Fibroblast of mammary gland (primary cell): ENCODE measurements around the gene TCF23.

ENCODE experiments used
- DNase-seq: peaks from one replicate; pipeline ENCODE4 v3.0.0-alpha.2; 2010; ENCODE audit warnings: low read depth
- H3K4me3 ChIP-seq: 2 replicates; pipeline ENCODE4 v1.5.1; 2011; ENCODE audit warnings: low read depth, mild to moderate bottlenecking, low read length, moderate library complexity; ENCODE audit not compliant: control insufficient read depth
- TF ChIP-seq, protein P1 (sequence below): conservative IDR thresholded peaks from 2 replicates; pipeline ENCODE4 v1.5.1; 2011; ENCODE audit warnings: low read depth, low read length, inconsistent platforms; ENCODE audit not compliant: control insufficient read depth, insufficient read depth

TCF23 gene

GRCh38 chr2:27136751-27137150, 12.1 kb upstream of the TCF23 start:
- no peak overlapping the region for H3K4me3 ChIP-seq
- no peak for DNase-seq
- TF ChIP-seq, protein P1, sequence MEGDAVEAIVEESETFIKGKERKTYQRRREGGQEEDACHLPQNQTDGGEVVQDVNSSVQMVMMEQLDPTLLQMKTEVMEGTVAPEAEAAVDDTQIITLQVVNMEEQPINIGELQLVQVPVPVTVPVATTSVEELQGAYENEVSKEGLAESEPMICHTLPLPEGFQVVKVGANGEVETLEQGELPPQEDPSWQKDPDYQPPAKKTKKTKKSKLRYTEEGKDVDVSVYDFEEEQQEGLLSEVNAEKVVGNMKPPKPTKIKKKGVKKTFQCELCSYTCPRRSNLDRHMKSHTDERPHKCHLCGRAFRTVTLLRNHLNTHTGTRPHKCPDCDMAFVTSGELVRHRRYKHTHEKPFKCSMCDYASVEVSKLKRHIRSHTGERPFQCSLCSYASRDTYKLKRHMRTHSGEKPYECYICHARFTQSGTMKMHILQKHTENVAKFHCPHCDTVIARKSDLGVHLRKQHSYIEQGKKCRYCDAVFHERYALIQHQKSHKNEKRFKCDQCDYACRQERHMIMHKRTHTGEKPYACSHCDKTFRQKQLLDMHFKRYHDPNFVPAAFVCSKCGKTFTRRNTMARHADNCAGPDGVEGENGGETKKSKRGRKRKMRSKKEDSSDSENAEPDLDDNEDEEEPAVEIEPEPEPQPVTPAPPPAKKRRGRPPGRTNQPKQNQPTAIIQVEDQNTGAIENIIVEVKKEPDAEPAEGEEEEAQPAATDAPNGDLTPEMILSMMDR = no peak

DNA sequence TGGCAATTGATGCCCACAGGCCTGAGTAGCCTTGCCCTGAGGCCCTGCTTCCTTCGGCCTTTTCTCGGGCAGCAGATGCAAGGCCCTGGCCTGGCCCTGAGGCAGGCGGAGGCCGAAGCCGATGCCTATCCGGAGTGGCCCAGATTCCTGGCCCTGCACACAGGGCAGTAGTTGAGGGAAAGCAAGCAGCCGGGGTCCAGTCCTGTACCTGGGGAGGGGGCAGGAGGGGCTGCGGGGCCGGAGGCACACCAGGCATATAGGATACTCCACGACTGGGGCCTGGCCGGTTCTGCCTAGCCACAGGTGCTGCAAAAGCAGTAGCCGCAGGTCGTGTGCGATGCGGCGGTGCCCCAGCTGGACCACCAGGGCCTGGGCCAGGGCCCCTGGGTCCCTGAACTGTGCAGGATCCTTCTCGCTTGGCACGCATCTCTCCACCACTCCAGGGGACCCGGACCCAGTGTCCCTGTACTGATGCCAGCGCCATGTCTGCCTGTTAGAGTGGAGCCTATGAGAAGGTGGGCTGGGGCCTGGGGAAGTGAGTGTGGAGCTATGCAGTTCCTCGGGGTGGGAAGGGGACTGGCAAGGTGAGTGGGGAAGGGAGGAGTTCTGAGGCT, 11.4 kb upstream of the TCF23 start:
- no peak for DNase-seq
- H3K4me3 ChIP-seq = no peak overlapping the region
- TF ChIP-seq, protein P1 = no peak

DNA sequence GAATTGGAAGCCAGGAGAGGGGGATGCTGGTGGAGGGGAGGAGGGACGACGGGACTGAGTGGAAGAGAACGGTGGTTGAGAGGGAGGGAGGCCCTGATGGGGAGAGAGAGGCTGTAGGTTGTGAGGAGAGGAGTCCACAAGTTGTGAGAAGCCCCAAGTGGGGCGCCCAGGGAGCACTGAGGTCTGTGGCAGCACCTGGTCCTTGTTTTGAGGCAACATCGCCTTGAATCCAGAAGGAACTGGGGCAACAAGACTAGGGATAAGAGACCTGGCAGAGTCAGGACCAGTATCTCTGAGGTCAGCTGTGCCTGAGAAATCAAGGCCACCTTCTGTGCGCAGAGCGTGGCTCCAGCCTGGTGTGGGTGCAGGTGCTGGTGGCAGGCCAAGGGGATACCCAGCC, 10.7 kb upstream of the TCF23 start:
- TF ChIP-seq, protein P1 = no peak
- H3K4me3 ChIP-seq = no peak overlapping the region
- no peak for DNase-seq

DNA sequence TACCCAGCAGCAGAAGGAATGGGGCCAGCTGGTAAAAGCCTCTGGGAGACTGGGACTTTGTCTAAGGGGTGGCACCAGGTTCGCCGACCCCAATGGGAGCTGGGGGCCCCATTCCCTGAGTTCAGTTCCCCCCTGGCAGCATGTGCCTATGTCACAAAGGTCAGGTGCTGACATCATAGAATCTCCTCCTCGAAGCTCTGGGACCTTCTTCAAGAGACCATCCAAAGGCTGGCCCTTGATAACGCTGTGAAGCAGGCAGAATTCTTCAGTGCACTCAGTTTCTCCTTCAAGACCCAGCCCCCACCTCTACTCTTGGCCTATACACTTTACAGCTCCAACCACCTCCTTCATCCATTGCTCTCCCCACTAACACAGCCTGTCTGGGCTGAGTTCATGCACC, 9.5 kb upstream of the TCF23 start, which contains the start of gene PRR30:
Gene PRR30 (minus strand): TSS at position 101 of the 400 bp plus-strand sequence. CDS start 1,081 bp downstream, outside the sequence.
- H3K4me3 ChIP-seq = no peak within 1 kb of the TSS
- DNase-seq = no peak
- TF ChIP-seq, protein P1 = no peak

DNA sequence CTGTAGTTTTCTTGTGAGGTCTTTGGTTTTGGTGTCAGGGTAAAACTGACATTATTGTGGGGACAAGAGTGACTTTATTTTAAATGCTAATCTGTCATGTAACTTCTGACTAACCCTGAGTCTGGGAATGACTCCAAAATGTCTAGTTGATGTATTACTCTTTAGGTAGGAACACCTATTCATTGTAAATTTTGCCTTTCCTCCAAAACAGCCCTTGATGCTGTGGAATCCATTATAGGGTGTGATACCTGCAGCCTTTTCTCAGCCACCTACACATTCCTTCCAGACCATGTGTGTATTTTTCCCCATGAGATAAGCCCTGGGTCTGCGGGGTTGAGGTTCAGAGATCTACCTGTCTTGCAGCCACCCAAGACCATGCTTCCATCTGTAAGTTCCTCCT, 5.5 kb upstream of the TCF23 start:
- H3K4me3 ChIP-seq = no peak overlapping the region
- no peak for DNase-seq
- TF ChIP-seq, protein P1 = no peak

- H3K4me3 ChIP-seq = no peak overlapping the region
- TF ChIP-seq, protein P1 = no peak
- no peak for DNase-seq
Observed at GRCh38 chr2:27145682-27146081, 3.1 kb upstream of the TCF23 start.

GRCh38 chr2:27147935-27148334, 869 bp upstream of the TCF23 start:
- TF ChIP-seq, protein P1 = no peak
- no peak for DNase-seq
- H3K4me3 ChIP-seq = no peak overlapping the region
